HUES6 (cell line): ENCODE data around the gene TCL1A.
"Not testable (repeated sequence)": the region's sequence is repeated elsewhere in the genome, so short reads cannot be mapped to it uniquely, and the experiment has no call there.

Experiments used
- H3K27ac ChIP-seq: 2 replicates; pipeline ENCODE4 v1.7.0; 2013; ENCODE audit warnings: low read depth, mild to moderate bottlenecking, low read length, inconsistent platforms
- H3K27me3 ChIP-seq: 2 replicates; pipeline ENCODE4 v1.6.1; 2013; ENCODE audit warnings: low read length; ENCODE audit not compliant: control insufficient read depth, insufficient read depth
- H3K36me3 ChIP-seq: 2 replicates; pipeline ENCODE4 v1.6.1; 2013; ENCODE audit warnings: low read length; ENCODE audit not compliant: control insufficient read depth, insufficient read depth
- H3K4me1 ChIP-seq: 2 replicates; pipeline ENCODE4 v1.6.1; 2013; ENCODE audit warnings: low read length; ENCODE audit not compliant: control insufficient read depth, insufficient read depth
- H3K4me3 ChIP-seq: 2 replicates; pipeline ENCODE4 v1.5.1; 2013; ENCODE audit warnings: low read depth, low read length
- H3K9ac ChIP-seq: one replicate; pipeline ENCODE4 v1.6.1; 2013; ENCODE audit warnings: mild to moderate bottlenecking, low read length
- H3K9me3 ChIP-seq: 2 replicates; pipeline ENCODE4 v1.6.1; 2013; ENCODE audit warnings: low read depth, low read length; ENCODE audit not compliant: control insufficient read depth, insufficient read depth

TCL1A gene

GRCh38 chr14:95713596-95714371 lies at the start of gene TCL1A:
TCL1A (minus strand) TSS chr14:95714125; CDS start chr14:95714066, 59 bp downstream.
- no peak within 1 kb of the TSS for H3K4me3 ChIP-seq
- H3K4me1 ChIP-seq = no peaks in the 10 kb centered on the region
- H3K9ac ChIP-seq = no peak within 1 kb of the TSS
- H3K27me3 ChIP-seq = peaks cover 21% of the 10 kb centered on the region
- no peaks in the 10 kb centered on the region for H3K36me3 ChIP-seq
- H3K27ac ChIP-seq = no peak within 1 kb of the TSS
- no peaks in the 10 kb centered on the region for H3K9me3 ChIP-seq

GRCh38 chr14:95763032-95763431 lies 49.1 kb upstream of the TCL1A start:
- H3K4me3 ChIP-seq, H3K9me3 ChIP-seq, H3K27me3 ChIP-seq, H3K9ac ChIP-seq, H3K27ac ChIP-seq, H3K36me3 ChIP-seq: not testable (repeated sequence)
- peaks cover 12% of the 10 kb centered on the region for H3K4me1 ChIP-seq

GRCh38 chr14:95761436-95761835 lies 47.5 kb upstream of the TCL1A start:
- Histone ChIP-seq H3K9me3 (peaks cover 2% of the 10 kb centered on the region; the same call in 1 of the 2 replicates), H3K27ac (no peak overlapping the region), H3K27me3 (no peaks in the 10 kb centered on the region), H3K9ac (no peak overlapping the region), H3K4me3 (no peak overlapping the region), H3K36me3 (no peaks in the 10 kb centered on the region), H3K4me1 (peaks cover 12% of the 10 kb centered on the region)

GRCh38 chr14:95760596-95760995 lies 46.7 kb upstream of the TCL1A start:
- Histone ChIP-seq H3K9ac (no peak overlapping the region), H3K9me3 (peaks cover 2% of the 10 kb centered on the region; the same call in 1 of the 2 replicates), H3K27ac (no peak overlapping the region), H3K27me3 (no peaks in the 10 kb centered on the region), H3K4me3 (no peak overlapping the region), H3K4me1 (peaks cover 12% of the 10 kb centered on the region), H3K36me3 (no peaks in the 10 kb centered on the region)

- no peaks in the 10 kb centered on the region for H3K36me3 ChIP-seq
- H3K27ac ChIP-seq = no peak overlapping the region
- H3K9me3 ChIP-seq = peaks cover 2% of the 10 kb centered on the region; the same call in 1 of the 2 replicates
- H3K9ac ChIP-seq = no peak overlapping the region
- H3K4me1 ChIP-seq = peaks cover 12% of the 10 kb centered on the region
- H3K27me3 ChIP-seq = no peaks in the 10 kb centered on the region
- H3K4me3 ChIP-seq = no peak overlapping the region
These were observed 46.0 kb upstream of the TCL1A start for GRCh38 chr14:95759941-95760340.

- no peaks in the 10 kb centered on the region for H3K27me3 ChIP-seq
- H3K36me3 ChIP-seq = no peaks in the 10 kb centered on the region
- H3K4me1 ChIP-seq = peaks cover 12% of the 10 kb centered on the region
- H3K4me3 ChIP-seq = no peak overlapping the region
- no peak overlapping the region for H3K27ac ChIP-seq
- no peak overlapping the region for H3K9ac ChIP-seq
- peaks cover 2% of the 10 kb centered on the region; the same call in 1 of the 2 replicates for H3K9me3 ChIP-seq
These were observed 44.4 kb upstream of the TCL1A start for GRCh38 chr14:95758331-95758730.

GRCh38 chr14:95756751-95757150 lies 42.8 kb upstream of the TCL1A start:
- H3K9me3 ChIP-seq = peaks cover 2% of the 10 kb centered on the region; the same call in 1 of the 2 replicates
- H3K4me3 ChIP-seq = no peak overlapping the region
- no peak overlapping the region for H3K27ac ChIP-seq
- peaks cover 15% of the 10 kb centered on the region for H3K4me1 ChIP-seq
- H3K9ac ChIP-seq = no peak overlapping the region
- H3K27me3 ChIP-seq = no peaks in the 10 kb centered on the region
- no peaks in the 10 kb centered on the region for H3K36me3 ChIP-seq

- H3K4me3 ChIP-seq = no peak overlapping the region
- H3K27ac ChIP-seq = no peak overlapping the region
- H3K9ac ChIP-seq = no peak overlapping the region
- peaks cover 9% of the 10 kb centered on the region for H3K4me1 ChIP-seq
- no peaks in the 10 kb centered on the region for H3K27me3 ChIP-seq
- H3K9me3 ChIP-seq = peaks cover 2% of the 10 kb centered on the region; the same call in 1 of the 2 replicates
- no peaks in the 10 kb centered on the region for H3K36me3 ChIP-seq
These were observed 42.2 kb upstream of the TCL1A start for GRCh38 chr14:95756127-95756526.

- Histone ChIP-seq H3K27me3 (peaks cover 7% of the 10 kb centered on the region), H3K36me3 (no peaks in the 10 kb centered on the region), H3K9me3 (no peaks in the 10 kb centered on the region), H3K4me3 (no peak overlapping the region), H3K9ac (no peak overlapping the region), H3K27ac (no peak overlapping the region), H3K4me1 (no peaks in the 10 kb centered on the region)
These were observed 27.9 kb upstream of the TCL1A start for GRCh38 chr14:95741781-95742180.

GRCh38 chr14:95741038-95741490 lies 27.1 kb upstream of the TCL1A start:
- Histone ChIP-seq H3K9me3 (no peaks in the 10 kb centered on the region), H3K36me3 (no peaks in the 10 kb centered on the region), H3K27ac (no peak overlapping the region), H3K4me3 (no peak overlapping the region), H3K27me3 (peaks cover 7% of the 10 kb centered on the region), H3K9ac (no peak overlapping the region), H3K4me1 (no peaks in the 10 kb centered on the region)

- no peak overlapping the region for H3K4me3 ChIP-seq
- H3K9ac ChIP-seq = no peak overlapping the region
- H3K27me3 ChIP-seq = peaks cover 7% of the 10 kb centered on the region
- H3K4me1 ChIP-seq = no peaks in the 10 kb centered on the region
- no peaks in the 10 kb centered on the region for H3K9me3 ChIP-seq
- no peaks in the 10 kb centered on the region for H3K36me3 ChIP-seq
- H3K27ac ChIP-seq = no peak overlapping the region
These were observed 25.4 kb upstream of the TCL1A start for GRCh38 chr14:95739356-95739755.
